GM18507 (cell line): Measurements from ENCODE around the gene OAS1.
A peak's percentile ranks its signal among the peaks of the same experiment; 100 is the strongest.

Experiments
- DNase-seq: peaks from one replicate; pipeline ENCODE4 v3.0.0; 2011; ENCODE audit warnings: low read depth; ENCODE audit not compliant: insufficient read length; ENCODE audit errors: extremely low spot score
- FAIRE-seq: peaks from 2 replicates; lab custom pipeline; 2011; peaks lifted over from hg19 to GRCh38; lab: Jason Lieb, UNC

OAS1 gene

GRCh38 chr12:112906712-112907414 lies at the start of gene OAS1:
Gene OAS1, plus strand, starts transcription at chr12:112906962. Its CDS starts 78 bp downstream, at chr12:112907040.
- DNase-seq (peak; percentile 67), FAIRE-seq (peak; percentile 97)

GRCh38 chr12:112859291-112859690 lies 47.5 kb upstream of the OAS1 start:
- DNase-seq = no peak
- no peak for FAIRE-seq

- FAIRE-seq (no peak), DNase-seq (no peak)
Observed at GRCh38 chr12:112860181-112860580, 46.6 kb upstream of the OAS1 start.

GRCh38 chr12:112861284-112861683 lies 45.5 kb upstream of the OAS1 start:
- DNase-seq (no peak), FAIRE-seq (no peak)

GRCh38 chr12:112862636-112863290 lies 44.0 kb upstream of the OAS1 start:
- no peak for DNase-seq
- FAIRE-seq = no peak

GRCh38 chr12:112868459-112869041 lies 38.2 kb upstream of the OAS1 start:
- DNase-seq (no peak), FAIRE-seq (no peak)

GRCh38 chr12:112869091-112869490 lies 37.7 kb upstream of the OAS1 start:
- DNase-seq (no peak), FAIRE-seq (no peak)

GRCh38 chr12:112869778-112870177 lies 37.0 kb upstream of the OAS1 start:
- no peak for FAIRE-seq
- DNase-seq = no peak

GRCh38 chr12:112870267-112870980 lies 36.3 kb upstream of the OAS1 start:
- no peak for DNase-seq
- no peak for FAIRE-seq

- FAIRE-seq (no peak), DNase-seq (no peak)
Observed at GRCh38 chr12:112875608-112876007, 31.2 kb upstream of the OAS1 start.

- DNase-seq (no peak), FAIRE-seq (no peak)
Observed at GRCh38 chr12:112876506-112876905, 30.3 kb upstream of the OAS1 start.

GRCh38 chr12:112877006-112877405 lies 29.8 kb upstream of the OAS1 start:
- no peak for DNase-seq
- FAIRE-seq = no peak

- DNase-seq = no peak
- FAIRE-seq = no peak
Observed at GRCh38 chr12:112878488-112878887, 28.3 kb upstream of the OAS1 start.

GRCh38 chr12:112879191-112879705 lies 27.5 kb upstream of the OAS1 start:
- DNase-seq (no peak), FAIRE-seq (no peak)

- DNase-seq = no peak
- FAIRE-seq = no peak
Observed at GRCh38 chr12:112881602-112882001, 25.2 kb upstream of the OAS1 start.

GRCh38 chr12:112885236-112885635 lies 21.5 kb upstream of the OAS1 start:
- FAIRE-seq (no peak), DNase-seq (no peak)

- no peak for DNase-seq
- FAIRE-seq = no peak
Observed at GRCh38 chr12:112887550-112887949, 19.2 kb upstream of the OAS1 start.

- no peak for DNase-seq
Observed at GRCh38 chr12:112891093-112892024, 15.4 kb upstream of the OAS1 start.

GRCh38 chr12:112892856-112893255 lies 13.9 kb upstream of the OAS1 start:
- no peak for DNase-seq
- no peak for FAIRE-seq

More at GRCh38 chr12:112891093-112892024, 15.4 kb upstream of the OAS1 start:
- FAIRE-seq = no peak
